Activated CD4-positive, CD25-positive, alpha-beta regulatory T cell (primary cell): ENCODE measurements around the gene HSPA12B.

Experiments
- DNase-seq, 4 experiments: peaks; one replicate each; lab custom pipeline; 2025; lab: John Stamatoyannopoulos, UW

Gene HSPA12B

GRCh38 chr20:3767110-3767426 is 34.6 kb downstream of the HSPA12B start:
- no peak for DNase-seq

DNA sequence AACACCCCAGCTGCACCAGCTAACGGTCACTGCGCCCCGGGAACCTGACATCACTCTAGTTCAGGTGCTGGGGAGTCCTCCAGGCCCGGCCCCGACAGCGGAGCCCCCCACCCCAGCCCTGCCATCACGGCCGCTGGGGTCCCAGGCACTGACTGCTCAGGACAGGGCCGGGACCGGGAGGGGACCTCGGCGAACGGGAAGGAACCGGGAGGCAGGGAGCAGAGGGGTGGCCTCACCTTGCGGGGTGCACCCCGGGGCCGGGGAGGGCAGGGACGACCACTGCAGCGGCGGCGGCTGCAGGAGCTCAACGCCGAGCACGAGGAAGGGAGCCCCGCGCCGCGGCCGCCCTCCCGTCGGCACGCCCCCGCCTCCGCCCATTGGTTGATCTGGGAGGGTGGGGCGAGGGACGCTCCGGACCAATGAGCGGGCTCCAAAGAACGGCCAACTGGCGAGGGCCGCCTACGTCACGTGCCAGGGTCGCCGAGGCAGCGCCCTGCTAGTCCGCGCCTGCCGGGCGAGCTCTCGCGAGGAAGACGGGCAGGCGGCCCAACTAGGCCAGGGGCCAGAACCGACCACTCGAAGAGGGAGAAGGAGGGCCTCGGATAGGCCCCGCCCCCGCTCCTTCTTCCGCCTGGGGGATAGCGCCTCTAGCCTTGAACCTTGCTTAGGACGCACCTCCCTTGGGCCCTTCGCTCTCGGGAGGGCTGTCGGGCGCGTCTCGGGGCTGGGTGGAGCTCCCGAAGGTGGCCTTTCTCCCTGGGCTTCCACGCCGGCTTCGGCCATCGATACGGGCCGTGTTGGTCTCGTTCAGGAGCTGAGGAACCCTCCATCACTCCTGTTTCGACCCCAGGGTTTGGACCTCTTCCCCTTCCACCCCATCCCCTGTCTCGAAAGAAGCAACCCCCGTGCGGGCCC is 35.2 kb downstream of the HSPA12B start, which contains the start of gene ADISSP:
Gene ADISSP, minus strand, starts transcription at position 327 of the 915 bp plus-strand sequence. CDS start 7,653 bp downstream, outside the sequence.
- peak; percentile 92 to 96 (median 96) for DNase-seq

DNA sequence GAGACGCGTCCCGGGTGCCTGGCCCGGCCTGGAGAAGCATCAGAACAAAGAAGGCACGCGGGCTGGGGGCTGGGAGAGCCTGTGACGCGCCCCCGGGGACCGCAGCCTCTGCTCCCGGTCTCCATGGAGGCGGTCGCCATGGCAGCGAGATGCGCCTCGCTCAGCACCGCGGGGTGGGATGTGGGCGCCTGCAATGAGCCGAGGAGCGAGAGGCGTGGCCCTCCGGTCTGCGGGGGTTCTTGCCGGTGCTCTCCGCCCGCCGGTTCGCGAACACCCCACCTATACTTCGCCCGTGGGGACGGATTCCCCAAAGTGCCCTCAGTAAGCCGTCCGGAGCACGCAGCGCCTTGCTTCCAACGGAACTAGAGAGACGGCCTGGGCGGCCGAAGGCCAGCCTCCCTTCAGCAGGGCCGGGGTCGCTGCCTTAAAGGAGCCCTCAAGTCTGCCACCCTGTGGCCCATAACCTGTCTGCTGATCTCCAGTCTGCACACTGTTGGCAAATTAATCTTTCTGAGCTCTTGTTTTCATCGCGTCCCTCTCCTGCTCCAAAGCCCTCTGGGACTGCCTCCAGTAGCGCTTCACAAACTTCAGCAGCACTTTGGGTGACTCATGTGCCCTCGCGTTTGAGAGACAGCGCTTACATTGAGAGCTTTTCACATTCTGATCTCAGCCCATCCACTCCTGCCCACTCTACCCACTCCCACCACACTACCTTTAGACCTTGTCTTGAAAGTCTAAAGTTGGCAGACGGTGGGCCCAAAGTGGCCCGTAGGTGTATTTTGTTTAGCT is 36.1 kb downstream of the HSPA12B start:
- peak; percentile 51 to 65 (median 61) for DNase-seq

GRCh38 chr20:3771552-3772058 is 39.1 kb downstream of the HSPA12B start:
- DNase-seq = no peak

- DNase-seq = no peak
These were observed 43.1 kb downstream of the HSPA12B start for GRCh38 chr20:3775457-3776108.

DNA sequence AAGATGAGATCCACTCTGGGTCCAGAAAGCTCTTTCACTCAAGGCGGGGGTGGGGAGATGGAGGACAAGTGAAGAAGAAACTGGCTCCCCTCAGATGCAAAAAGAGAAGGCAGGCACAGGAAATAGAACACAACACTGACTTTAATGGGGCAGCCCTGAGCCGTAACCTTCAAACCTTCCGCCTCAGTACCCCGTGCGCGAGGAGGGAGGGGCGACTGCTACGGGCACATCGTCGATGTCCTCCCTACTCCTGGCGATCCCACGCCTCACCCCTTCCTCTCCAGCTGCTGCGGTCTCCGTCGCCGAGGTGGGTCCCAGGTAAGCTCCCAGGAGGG is 44.9 kb downstream of the HSPA12B start:
- DNase-seq = no peak

GRCh38 chr20:3777716-3778629 is 45.5 kb downstream of the HSPA12B start:
- no peak for DNase-seq

DNA sequence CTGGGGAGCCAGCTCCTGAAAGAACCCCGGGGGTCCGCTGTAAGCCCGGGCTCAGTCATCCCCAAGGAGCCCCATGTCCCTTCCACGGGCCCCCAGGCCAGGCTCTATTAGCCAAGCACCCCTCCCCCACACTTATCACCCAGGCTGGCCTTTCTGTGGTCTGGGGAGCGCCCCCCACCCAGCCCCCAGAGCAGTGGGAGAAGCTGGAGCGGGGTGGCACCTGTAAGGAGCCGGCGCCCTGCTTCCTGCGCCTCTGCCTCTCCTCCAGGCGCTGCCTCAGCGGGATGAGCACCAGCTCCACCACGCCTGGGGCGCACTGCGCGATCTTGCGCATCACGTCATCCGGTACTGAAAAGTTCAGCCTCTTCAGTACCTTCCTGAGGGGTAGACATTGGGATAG is 46.5 kb downstream of the HSPA12B start:
- DNase-seq = no peak

DNA sequence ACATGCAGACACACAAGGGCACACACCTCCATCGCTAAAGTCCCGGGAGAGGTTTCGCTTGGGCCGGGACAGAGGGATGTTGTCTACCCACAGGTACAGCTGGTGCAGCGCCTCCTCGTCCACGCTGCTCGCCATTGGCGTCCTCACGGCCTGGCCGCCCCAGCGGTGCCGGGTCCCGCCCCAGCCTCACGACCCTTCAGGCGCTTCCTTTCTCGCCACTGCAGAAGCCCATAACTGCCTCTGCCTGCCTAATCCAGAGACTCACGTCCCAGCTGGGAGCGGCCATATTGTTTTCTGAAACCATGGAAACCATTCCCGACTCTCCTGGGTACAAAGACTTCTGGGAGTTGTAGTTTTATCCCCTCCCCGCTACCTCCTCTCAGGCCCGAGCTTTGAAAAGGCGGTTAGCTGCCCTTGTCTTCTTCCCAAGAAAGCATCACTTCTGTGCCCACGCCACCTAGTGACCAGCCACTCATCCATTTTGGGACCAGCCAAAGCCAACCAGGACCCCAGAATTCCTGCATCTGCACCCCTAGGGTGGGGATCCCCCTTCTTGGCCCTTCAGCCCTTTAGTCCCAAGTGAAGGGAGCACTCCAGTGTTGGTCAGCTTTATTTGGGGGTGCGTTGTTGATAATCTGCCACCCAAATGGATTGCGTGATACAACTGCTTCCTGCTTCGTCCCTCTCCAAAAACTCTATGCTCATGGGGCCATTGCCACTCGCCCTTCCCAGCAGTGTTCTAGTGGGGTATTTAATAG is 48.8 kb downstream of the HSPA12B start, which contains the start of gene SPEF1:
Gene SPEF1, minus strand, starts transcription at position 296 of the 758 bp plus-strand sequence. Its CDS starts 161 bp downstream, at position 135.
- DNase-seq = no peak

DNA sequence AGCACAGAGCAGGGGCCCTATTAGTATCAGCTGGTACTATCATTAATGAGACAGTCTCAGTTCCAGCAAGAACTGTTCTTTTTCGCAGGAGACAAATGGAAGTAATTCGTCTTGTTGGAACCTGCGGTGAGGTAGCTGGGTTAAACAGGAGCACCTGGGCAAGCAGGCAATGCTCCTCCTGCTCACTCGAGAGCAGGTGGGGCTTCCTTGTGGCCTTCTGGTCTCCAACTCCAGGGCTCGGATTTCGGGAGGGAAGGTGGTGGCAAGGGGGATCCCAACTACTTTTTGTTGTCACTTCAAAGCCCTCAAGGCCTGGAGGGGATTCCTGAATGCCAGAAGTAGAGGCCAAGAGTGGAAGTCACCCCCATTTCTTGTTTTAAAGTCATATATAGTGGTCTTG is 50.1 kb downstream of the HSPA12B start:
- DNase-seq = no peak

GRCh38 chr20:3783068-3783489 is 50.6 kb downstream of the HSPA12B start:
- no peak for DNase-seq

- no peak for DNase-seq
These were observed 51.2 kb downstream of the HSPA12B start for GRCh38 chr20:3783511-3784195.

DNA sequence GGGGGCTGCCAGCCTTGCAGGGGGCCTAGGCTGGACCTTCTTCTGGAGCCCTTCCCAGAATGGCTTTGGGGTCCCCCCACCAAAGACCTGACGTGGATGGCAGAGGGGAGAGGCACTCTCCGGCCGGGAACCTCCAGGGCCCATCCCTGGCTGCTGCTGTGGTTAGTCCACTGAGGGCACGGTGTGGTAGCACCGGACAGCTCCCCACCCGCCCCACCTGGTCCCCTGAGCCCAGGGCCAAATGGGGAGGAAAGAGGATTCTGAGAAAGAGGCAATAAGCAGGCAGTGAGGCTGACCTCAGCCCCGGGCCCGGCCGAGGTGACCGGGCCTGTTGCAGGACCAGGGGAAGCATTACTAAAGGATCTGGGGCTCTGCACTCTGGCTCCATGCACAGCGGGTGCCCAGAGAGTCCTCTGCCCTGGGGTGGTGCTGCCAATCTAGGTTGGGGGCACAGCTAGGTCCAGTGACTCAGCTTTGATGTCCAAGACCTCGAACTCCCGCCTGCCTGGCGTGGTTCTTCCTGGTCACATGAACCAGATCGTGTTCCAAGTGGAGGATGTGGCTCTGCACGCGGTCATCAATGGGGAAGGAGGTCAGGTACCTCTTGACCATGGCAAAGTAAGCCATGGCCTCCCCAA is 51.9 kb downstream of the HSPA12B start:
- no peak for DNase-seq

DNA sequence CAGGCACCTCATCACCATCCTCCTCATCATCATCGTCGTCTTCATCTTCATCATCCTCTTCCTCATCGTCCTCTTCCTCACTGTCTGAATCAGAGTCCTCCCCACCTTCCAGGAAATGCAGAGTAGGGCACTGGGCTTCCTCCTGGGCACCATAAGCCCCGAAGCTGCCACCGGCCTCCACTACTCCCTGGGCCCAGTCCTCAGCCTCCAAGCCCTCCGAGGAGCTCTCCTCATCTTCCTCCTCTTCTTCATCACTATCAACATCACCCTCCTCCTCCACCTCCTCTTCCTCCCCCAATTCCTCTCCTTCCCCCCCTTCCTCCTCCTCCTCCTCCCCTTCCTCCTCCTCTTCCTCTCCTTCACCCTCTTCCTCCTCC is 52.4 kb downstream of the HSPA12B start:
- DNase-seq = no peak

GRCh38 chr20:3785240-3786125 is 53.0 kb downstream of the HSPA12B start:
- no peak for DNase-seq

DNA sequence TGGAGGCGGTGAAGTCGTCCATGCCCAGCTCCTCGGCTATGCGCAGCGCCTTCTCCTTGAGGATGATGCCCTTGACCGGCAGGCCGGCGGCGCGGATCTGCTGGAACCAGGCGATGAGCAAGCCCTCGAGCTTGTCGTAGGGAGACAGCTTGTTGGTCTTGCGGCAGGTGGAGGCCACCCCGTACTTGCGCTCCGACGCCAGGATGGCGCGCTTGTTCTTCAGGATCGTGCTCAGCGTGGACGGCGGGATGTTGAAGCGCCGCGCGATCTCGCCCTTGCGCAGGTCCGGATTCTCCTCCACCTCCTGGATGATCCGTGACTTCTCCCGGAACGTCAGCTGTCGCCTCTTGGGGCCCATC is 53.6 kb downstream of the HSPA12B start:
- DNase-seq = no peak

GRCh38 chr20:3786665-3787323 is 54.3 kb downstream of the HSPA12B start, which contains the start of gene CENPB:
Gene CENPB, minus strand, starts transcription at chr20:3786740. Its CDS starts 257 bp downstream, at chr20:3786483.
- peak; percentile 85 to 89 (median 86) for DNase-seq
